ENCODE results near the gene EXTL1.
A peak's percentile ranks its signal among the peaks of the same experiment; 100 is the strongest.

The EXTL1 gene

DNA sequence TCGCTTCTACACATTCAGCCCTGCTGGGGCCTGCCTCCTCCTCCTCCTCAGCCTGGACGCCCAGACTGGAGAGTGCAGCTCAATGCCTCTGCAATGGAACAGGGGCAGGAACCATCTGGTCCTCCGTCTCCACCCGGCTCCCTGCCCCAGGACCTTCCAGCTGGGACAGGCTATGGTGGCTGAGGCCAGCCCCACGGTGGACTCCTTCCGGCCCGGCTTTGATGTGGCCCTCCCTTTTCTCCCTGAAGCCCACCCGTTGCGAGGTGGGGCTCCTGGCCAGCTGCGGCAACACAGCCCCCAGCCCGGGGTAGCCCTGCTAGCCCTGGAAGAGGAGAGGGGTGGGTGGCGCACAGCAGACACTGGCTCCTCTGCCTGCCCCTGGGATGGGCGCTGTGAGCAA lies 1.4 kb downstream of the EXTL1 start:
- DNase-seq (ENCODE audit: low read depth in 2 of 2): no peak

DNA sequence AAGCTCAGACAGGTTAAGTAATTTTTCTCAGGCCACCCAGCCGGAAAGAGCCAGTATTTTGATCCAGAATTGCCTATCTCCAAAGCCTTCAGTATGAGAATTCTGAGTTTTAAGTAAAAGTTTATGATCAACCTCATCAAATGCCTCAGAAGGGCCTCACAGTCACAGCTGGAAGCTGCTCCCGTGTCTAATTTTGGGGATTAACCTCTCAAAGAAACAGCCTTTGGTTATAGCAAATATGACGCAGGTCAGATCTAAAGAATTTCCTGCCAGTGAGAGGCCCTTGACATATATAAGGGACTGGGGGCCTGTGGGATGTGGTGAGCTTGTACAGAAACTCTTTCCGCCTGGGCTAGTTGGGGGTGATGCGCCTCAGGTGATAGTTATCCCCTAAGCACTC lies 2.3 kb downstream of the EXTL1 start:
- DNase-seq (ENCODE audit: low read depth in 2 of 2): no peak

DNA sequence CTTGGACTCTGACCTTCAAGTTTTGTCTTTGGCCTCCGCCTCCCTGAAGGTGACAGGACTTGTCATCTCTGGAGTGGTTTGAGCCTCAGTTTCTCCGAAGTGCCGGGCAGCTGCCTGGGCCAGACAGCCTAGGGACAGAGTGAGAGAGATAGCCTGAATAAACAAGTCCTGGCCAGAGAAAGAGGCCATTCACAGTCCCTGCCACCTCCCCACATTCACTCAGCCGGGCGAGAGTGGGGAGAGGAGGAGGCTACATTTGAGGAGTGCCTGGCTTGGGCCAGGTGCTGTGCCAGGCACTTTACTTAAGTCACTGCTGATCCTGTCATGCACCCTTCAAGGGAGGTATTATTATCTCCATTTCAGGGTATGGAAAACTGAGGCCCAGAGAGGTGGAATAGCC lies 3.5 kb downstream of the EXTL1 start:
- no peak for DNase-seq (ENCODE audit: low read depth in 2 of 2)

DNA sequence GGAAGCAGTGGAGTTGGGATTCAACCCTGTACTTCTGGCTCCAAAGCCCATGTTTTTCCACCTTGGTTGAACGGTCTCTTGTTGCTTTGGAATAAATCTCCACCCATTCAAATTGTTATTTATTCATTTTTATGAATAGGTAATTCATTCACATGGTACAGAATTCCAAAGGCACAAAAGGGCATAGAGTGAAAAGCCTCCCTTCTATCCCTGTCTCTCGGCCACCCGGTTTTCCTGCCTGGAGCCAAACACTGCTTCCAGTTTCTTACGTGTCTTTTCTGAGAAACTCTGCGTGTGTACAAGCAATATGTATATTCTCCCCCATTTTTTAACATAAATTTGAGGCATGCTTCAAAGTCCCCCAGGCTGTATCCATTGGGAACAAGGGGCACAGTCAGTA lies 3.9 kb downstream of the EXTL1 start:
- no peak for DNase-seq (ENCODE audit: low read depth in 2 of 2)

DNA sequence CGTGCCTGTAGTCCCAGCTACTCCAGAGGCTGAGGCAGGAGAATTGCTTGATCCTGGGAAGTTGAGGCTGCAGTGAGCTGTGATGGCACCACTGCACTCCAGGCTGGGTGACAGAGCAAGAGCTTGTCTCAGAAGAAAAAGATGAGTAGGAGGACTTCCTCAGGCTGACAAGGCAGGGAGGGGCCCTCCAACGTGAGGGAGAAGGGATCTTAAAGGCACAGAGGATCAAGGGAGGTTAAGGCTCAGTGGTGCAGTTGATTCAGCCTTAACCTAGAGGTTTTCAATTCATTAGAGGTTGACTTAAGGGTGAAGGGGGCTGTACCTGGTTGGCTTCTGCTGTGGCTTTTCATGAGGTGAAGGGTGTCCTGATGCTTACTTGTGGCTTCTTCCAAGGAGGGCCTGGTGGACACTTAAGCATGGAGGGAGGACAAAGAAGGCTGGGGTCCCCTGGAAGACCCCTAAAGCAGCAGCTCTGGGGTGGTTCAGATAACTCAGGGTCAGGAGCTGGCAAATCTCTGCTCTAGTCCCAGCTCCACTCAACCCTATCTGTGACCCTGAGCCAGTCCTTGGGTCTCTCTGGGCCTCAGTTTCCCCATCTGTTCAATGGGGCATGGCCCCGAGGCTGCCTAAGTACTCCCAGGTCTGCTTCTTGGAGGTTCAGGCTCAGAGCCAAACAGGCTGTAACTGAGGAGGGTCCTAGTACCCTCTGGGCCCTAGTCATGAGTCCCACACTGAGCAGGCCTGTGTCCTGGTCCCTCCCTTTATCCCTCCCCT lies 6.3 kb downstream of the EXTL1 start:
- DNase-seq (ENCODE audit: low read depth in 2 of 2): no peak

DNA sequence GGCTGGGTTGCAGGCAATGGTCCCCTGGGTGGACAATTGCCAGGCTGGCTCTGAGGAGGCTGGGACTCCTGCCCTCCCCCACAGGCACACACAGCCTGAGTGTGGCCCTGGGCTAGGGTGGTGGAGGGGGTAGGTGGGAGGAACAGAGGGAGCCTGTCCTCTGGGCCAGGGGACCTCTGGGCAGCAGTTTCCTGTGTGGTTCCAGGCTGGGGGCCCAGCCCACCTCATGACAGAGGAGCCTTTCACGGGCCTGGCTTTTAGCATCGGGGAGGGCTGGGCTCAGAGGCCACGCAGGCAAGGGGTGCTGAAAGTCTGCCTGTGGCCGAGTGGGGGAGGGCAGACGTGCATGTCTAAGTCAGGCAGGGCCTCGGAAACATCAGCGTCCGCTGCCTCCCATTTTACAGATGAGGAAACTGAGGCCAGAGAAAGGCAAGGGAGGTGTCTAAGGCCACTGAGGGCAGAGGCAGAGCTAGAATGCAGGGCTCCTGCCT lies 7.0 kb downstream of the EXTL1 start:
- no peak for DNase-seq (ENCODE audit: low read depth in 2 of 2)

DNA sequence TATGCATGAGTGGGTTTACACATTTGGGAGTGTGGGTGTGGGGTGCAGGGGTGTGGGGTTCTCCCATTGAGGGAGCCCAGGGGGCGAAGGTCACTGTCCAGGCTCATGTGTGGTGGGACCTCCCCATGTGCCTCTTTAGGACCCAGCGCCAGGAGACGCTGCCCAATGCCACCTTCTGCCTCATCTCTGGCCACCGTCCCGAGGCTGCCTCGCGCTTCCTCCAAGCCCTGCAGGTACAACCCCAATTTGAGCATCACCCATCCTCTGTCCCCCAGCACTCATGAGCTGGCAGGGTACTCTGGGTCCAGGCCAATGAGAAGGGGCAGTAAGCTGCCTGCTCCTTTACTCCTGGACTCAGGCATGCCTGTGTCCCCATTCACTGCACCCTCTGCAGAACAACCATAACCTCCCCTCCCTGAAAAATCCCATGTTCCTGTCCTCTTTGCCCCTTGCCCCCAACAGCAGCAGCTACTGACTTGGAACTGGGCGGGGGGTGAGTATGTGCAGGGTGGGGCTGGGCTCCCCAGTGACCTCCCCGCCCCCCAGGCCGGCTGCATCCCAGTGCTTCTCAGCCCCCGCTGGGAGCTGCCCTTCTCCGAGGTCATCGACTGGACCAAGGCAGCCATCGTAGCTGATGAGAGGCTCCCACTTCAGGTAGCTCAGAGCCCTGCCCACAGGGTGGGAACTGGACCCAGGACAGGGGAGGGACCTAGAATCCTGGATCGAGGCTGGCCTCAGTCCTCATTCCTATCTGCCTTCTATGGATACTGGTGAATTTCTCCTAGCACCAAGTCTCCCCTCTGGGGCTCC lies 7.7 kb downstream of the EXTL1 start:
- no peak for DNase-seq (ENCODE audit: low read depth in 2 of 2)

DNA sequence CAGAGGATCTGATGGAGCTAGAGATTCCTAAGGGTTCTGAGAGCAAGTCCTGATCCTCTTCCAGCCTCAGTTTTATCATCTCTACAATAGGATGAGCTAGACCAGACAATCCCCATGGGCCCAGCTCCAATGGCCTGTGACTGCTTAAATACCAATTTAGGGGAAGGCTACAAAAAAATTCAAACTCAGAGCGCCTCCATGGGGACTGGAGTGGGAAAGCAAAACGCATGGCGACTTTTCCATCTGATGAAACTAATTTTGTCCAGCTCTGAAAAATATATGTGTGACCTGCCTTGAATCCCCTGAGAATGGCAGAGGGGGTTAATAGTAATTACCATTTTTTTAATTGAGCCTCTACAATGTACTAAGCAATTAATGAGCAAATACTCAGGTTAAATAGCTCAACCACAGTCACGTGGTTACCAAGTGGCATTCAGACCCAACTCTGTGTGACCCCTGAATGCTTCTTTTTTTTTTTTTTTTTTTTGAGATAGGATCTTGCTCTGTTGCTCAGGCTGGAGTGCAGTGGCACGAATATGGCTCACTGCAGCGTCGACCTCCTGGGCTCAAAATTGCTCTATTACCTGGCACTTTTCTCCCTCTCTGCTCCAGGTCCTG lies 8.4 kb downstream of the EXTL1 start:
- DNase-seq (ENCODE audit: low read depth in 2 of 2): no peak

DNA sequence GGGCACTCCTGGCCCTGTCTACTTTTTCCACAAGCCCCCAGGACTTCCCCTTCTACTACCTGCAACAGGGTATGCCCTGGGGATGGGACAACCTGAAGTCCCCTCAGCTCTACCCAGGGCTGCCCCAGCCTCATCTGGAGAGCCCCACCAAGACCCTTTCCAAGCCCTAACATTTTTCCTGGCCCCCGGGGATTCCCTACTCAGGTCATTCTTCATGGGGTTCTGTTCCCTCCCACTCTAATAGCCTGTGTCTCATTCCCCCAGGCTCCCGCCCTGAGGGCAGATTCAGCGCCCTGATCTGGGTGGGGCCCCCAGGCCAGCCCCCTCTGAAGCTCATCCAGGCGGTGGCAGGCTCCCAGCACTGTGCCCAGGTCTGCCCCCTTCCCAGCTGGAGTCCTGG lies 9.6 kb downstream of the EXTL1 start:
- DNase-seq (ENCODE audit: low read depth in 2 of 2): no peak

DNA sequence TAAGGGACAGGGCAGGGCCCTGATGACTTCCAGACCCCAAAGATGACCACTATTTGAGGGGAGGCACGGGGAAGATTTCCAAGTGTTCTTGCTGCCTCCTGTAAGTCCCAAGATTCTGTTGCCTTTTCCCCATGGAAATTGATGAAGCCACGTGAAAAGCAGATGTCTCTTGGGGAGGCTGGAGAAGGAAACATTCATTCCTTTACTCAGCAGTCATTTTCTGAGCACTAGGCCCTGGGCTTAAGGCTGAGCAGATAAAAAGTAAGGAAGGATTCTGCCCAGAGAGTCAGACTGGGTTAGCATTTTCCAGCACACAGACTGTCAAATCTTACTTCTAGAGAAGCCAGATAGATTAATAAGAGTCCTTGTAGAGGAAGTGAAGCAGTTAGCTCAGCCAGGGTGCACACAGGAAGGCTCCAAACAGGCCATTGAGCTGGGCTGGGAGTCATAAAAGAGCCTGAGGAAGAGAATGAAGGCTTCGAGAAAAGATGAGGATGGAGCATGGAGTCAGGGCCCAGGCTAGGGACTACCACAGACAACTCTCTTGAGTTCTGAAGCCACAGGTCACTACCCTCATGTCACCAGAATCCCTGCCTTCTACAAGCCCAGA lies 10.1 kb downstream of the EXTL1 start:
- DNase-seq (ENCODE audit: low read depth in 2 of 2): no peak

DNA sequence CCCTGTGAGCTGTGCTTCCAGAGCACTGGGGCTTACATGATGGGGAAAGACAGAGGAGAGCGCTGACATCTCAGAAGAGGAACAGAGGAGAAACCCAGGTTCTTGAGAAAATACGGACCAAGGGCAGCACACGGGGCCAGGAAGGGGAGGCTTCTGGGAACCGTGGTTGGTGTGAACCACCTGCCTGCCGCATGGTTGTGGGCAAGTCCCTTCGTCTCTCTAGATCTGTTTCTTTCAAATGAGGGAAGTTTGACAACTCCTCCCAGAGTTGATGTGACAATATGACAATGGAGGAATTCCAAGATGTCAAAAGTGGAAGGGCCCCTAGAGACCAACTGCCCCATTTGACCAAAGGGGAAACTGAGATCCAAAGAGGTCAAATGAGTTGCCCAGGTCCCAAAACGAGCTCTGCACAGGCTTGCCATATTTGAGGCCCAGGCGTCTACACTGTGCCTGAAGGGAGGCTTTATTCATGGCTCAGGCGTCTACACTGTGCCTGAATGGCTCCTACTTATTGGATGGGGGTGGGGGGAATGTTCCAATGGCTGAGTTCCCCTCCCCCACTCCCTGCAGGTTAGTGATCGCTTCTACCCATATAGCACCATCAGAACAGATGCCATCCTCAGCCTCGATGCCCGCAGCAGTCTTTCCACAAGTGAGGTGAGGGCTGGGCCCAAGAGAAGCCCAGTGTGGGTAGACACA lies 11.2 kb downstream of the EXTL1 start:
- DNase-seq (ENCODE audit: low read depth in 2 of 2): no peak

DNA sequence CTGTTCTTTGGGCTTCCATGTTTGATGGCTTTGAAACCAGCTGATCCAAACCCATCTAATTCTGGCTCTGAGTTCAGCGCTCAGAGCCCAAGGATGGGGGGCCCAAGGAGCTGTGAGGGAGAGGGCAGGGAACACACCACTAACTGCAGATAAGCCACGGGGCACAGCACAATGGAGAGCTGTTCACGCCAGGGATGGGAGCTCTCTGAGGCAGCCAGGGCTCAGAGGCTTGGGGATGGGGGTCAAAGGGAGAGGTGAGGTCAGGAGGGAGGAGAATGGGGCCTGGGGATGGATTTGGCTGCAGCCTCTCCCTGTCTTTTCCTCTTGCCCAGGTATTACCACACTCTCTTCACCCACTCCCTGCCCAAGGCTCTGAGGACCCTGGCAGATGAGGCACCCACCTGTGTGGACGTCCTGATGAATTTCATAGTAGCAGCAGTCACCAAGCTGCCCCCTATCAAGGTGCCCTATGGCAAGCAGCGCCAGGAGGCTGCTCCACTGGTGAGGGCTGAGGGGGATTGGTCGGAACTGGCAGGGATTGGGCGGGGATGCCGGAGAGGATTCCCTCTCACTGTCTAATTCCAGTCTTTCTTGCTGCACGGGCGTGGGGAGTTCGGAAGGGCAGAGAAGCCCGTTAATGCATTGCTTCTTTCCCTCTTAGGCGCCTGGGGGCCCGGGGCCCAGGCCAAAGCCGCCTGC lies 13.1 kb downstream of the EXTL1 start:
- no peak for DNase-seq (ENCODE audit: low read depth in 2 of 2)

DNA sequence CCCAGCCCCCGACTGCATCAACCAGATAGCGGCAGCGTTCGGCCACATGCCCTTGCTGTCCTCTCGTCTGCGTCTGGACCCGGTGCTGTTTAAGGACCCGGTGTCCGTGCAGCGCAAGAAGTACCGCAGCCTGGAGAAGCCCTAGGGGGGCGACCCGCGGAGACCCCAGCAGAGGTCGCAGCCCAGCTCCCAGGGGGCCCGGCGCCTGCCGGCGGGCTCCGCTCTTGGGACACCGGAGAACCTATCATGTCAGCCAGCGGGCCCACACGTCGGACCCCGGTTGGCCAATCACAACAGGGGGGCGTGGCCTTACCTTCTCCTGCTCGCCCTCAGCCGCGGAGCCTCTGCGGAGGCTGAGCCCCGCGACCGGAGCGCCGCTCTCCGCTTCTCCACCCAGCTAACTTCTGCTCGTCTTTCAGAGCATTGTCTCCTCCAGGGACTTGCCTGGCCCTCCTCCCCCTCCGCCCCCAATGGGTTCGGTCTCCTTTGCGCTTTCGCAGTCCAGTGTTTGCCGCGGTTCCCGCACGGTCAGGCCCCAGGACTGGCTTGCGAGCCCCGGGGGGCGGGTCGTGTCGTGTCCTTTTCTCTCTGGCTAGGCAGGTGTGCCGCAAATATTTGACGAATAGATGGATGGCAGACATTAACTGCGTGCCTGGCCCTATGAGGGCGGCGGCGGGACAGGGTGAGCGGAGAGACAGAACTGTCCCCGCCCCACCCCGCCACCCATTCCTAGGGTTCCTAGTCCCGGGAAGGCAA lies 13.8 kb downstream of the EXTL1 start:
- peak; percentile 83 to 88 for DNase-seq (ENCODE audit: low read depth in 2 of 2)

DNA sequence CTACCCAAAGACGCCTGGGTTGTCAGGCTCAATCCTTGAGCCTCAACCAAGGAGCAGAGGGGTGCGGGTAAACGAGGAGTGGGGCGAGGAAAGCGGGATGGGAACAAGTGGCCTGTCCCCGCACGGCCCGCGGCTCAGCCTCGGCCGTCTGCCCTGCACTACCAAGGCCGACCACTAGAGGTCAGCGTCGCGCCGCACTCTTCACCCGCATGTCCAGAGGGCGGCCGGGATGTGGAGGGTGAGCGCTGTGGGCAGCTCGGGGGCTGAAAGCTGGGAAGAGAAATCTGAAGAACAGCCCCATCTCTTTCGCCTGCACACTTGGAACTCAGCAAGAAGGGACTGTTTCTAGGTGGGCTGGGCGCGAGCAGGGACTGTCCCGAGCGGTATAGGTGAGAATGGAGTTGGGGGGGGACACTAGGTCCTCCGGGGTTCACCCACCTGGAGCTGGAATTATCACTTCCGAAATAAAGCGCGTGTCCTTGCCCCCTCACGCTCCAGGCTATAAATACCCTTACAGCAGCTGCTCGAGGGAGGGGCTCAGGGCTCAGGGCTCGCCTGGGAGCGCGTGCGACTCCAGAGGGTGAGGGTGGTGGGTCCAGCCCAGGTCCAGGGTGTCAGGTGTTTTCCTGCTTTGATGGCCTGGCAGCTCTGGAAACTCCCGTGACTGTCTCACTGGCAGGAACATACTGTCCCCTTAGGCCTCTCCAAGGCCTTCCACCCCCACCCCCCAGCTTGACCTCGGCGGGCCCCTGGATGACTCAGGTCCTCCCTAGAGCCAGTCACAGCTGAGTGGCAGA lies 14.6 kb downstream of the EXTL1 start:
- DNase-seq (ENCODE audit: low read depth in 2 of 2): peak; percentile 34 to 41

DNA sequence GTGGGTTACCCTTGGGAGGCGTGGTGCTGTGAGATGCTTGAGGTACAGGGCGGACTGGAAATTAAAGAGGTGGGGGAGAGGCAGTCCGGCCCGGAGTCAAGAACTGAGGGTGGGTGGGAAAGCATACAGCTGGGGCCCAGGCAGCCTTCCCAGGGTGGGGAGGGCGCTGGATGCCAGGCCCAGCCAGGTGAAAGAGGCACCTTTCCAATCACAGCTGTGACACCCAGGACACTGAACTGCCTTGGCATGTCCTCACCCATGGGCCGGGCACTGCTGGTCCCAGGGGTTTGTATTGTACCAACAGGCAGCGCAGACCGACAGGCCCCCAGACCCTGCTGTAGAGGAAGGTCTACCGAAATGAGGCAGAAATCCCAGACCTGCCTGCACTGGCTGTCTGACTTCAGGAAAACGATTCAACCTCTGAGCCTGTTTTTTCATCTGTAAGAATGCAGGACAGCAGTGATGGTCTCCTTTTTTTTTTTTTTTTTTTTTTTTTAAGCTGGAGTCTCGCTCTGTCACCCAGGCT lies 15.2 kb downstream of the EXTL1 start:
- DNase-seq (ENCODE audit: low read depth in 2 of 2): no peak

DNA sequence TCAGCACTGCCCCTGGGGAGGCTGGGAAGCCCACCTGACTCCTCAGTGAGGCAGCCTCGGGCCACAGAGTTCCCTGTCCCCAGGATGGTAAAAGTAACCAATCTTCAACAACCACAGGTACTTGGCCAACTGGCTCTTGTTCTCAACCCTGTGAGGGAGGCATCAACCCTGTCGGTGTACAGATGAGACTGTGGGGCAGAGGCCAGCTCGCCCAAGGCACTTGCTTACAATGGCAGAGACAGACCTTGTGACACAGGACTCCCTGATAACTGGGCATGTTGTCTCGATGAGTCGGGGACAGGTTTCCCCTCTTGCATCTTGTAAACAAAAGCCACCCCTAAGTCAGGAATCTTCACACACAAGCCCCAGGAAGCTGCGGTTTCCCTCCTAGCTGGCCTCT lies 16.3 kb downstream of the EXTL1 start:
- DNase-seq (ENCODE audit: low read depth in 2 of 2): no peak

DNA sequence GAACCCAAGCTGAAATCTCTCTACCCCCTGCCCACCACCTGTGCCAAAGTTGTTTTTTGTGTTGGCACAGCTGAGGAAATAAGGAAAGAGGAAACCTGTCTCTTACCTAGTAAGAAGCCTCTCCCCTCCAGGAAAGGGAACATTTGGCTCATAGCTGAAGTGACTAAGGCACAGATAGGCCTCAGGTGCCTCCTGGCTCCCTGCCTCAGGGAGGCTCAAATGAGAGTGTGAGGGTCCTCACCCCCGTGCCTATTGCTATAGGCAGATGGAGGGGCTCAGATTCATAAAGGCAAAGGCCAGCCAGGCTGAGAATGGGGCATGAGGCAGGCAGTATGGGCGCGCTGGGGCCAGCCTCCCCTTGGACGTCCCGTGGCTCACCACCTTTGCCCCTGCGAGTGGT lies 16.9 kb downstream of the EXTL1 start:
- DNase-seq (ENCODE audit: low read depth in 2 of 2): no peak

DNA sequence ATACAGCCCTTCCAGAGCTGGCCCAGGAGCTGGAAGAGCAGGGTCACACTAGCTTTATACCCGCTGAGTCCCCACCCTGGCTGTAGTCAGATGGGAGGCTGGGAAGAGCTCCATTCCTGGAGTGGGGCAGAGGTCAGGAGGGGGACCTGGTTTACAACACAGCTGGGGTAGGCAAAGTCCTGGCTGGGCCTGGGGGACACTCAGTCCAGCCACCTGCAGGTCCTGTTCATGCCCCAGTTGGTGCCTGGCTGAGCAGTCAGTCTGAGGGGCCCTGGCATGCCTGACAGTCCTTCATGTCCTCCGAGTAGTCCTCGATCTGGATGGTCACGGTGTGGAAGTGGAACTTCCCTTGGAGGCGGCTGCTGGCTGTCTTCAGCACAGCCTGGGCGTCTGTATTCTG lies 17.3 kb downstream of the EXTL1 start:
- no peak for DNase-seq (ENCODE audit: low read depth in 2 of 2)

DNA sequence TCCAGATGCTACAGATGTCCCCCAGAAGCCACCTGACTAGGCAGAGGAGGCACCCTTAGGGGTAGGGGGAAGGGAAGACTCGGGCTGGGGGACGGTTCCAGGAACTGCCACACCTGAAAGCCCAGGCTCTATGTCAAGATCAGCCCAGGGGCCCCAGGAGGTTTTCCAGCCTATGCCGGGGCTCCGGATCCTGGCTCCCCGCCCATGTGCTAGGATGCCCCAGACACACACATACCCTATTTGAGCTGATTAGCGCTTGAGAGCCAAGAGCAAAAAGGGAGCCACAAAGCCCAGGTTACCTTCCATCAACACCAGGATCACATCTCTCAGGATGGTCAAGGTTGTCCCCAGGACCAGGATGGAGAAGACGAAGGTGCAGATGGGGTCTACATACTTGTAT lies 19.8 kb downstream of the EXTL1 start:
- no peak for DNase-seq (ENCODE audit: low read depth in 2 of 2)
